ENCODE results near the gene EBF3.

The EBF3 gene

GRCh38 chr10:129915526-129916378 is 48.3 kb downstream of the EBF3 start:
- no peaks in the 10 kb centered on the region for H3K9me3 Mint-ChIP-seq
- H3K4me3 Mint-ChIP-seq, result no peak overlapping the region
- intact Hi-C loops (cut with micrococcal nuclease), result no loop called here
- no peaks in the 10 kb centered on the region for H3K4me1 Mint-ChIP-seq (ENCODE audit: low read depth)
- H3K27me3 Mint-ChIP-seq, result no peaks in the 10 kb centered on the region
- H3K27ac Mint-ChIP-seq, result no peak overlapping the region
- no peaks in the 10 kb centered on the region for H3K36me3 Mint-ChIP-seq (ENCODE audit: low read depth)

DNA sequence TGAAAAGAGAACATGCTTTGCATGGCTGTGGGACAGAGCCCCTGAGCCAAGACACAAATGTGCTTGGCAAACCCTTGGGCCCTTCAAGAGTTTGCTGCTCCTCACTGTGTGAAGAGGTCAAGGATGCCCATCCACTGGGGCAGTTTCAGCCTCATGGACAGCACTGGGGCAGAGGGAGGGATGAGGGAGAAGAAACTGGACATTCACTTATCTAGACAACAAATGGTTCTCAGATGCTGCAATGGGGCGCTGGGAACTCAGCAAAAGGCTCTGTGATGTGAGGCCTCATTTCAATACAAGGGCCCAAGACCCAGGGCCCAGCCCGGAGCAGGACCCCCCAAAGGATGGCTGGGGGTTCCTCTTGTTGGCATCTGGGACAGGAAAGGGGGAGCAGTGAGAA is 49.1 kb downstream of the EBF3 start:
- H3K36me3 Mint-ChIP-seq (ENCODE audit: low read depth), result no peaks in the 10 kb centered on the region
- H3K27ac Mint-ChIP-seq, result no peak overlapping the region
- H3K27me3 Mint-ChIP-seq, result no peaks in the 10 kb centered on the region
- intact Hi-C loops (cut with micrococcal nuclease), result no loop called here
- no peaks in the 10 kb centered on the region for H3K9me3 Mint-ChIP-seq
- H3K4me1 Mint-ChIP-seq (ENCODE audit: low read depth), result no peaks in the 10 kb centered on the region
- no peak overlapping the region for H3K4me3 Mint-ChIP-seq

- H3K27ac Mint-ChIP-seq, result no peak overlapping the region
- H3K9me3 Mint-ChIP-seq, result no peaks in the 10 kb centered on the region
- H3K27me3 Mint-ChIP-seq, result no peaks in the 10 kb centered on the region
- intact Hi-C loops (cut with micrococcal nuclease), result no loop called here
- no peaks in the 10 kb centered on the region for H3K4me1 Mint-ChIP-seq (ENCODE audit: low read depth)
- H3K36me3 Mint-ChIP-seq (ENCODE audit: low read depth), result no peaks in the 10 kb centered on the region
- no peak overlapping the region for H3K4me3 Mint-ChIP-seq
These were observed 49.8 kb downstream of the EBF3 start for GRCh38 chr10:129914153-129914855.

- no peak overlapping the region for H3K4me3 Mint-ChIP-seq
- H3K4me1 Mint-ChIP-seq (ENCODE audit: low read depth), result no peaks in the 10 kb centered on the region
- no peaks in the 10 kb centered on the region for H3K36me3 Mint-ChIP-seq (ENCODE audit: low read depth)
These were observed 50.9 kb downstream of the EBF3 start for GRCh38 chr10:129912986-129913695.

GRCh38 chr10:129912166-129912917 is 51.7 kb downstream of the EBF3 start:
- intact Hi-C loops (cut with micrococcal nuclease), result no loop called here

More at GRCh38 chr10:129912986-129913695, 50.9 kb downstream of the EBF3 start:
- Mint-ChIP-seq H3K27me3 (no peaks in the 10 kb centered on the region), H3K9me3 (no peaks in the 10 kb centered on the region), H3K27ac (no peak overlapping the region)
- intact Hi-C loops (cut with micrococcal nuclease), result no loop called here

GRCh38 chr10:129911451-129912165 is 52.5 kb downstream of the EBF3 start:
- H3K9me3 Mint-ChIP-seq, result no peaks in the 10 kb centered on the region
- H3K4me1 Mint-ChIP-seq (ENCODE audit: low read depth), result no peaks in the 10 kb centered on the region
- H3K27ac Mint-ChIP-seq, result no peak overlapping the region
- intact Hi-C loops (cut with micrococcal nuclease), result no loop called here
- H3K27me3 Mint-ChIP-seq, result no peaks in the 10 kb centered on the region
- no peaks in the 10 kb centered on the region for H3K36me3 Mint-ChIP-seq (ENCODE audit: low read depth)
- no peak overlapping the region for H3K4me3 Mint-ChIP-seq

More at GRCh38 chr10:129912166-129912917, 51.7 kb downstream of the EBF3 start:
- Mint-ChIP-seq H3K27me3 (no peaks in the 10 kb centered on the region), H3K4me1 (ENCODE audit: low read depth) (no peaks in the 10 kb centered on the region), H3K9me3 (no peaks in the 10 kb centered on the region), H3K36me3 (ENCODE audit: low read depth) (no peaks in the 10 kb centered on the region), H3K27ac (no peak overlapping the region), H3K4me3 (no peak overlapping the region)

DNA sequence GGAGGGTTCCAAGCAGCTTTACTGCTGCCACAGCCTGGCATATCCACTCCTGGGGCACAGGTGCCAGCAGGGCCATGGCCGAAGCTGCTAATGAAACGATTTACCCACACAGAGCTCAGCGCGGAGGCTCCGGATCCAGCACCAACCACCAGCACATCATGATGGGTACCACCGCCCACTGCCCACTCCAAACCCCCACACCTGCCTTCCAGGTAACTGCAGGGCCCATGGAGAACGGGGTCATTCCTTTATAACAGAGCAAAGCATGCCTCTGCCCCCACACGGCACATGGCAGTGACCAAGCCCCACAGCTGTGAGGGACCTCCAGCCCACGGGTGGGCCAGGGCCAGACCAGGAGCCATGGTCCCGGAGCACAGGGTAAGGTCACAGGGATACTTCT is 53.2 kb downstream of the EBF3 start:
- no peaks in the 10 kb centered on the region for H3K9me3 Mint-ChIP-seq
- no peak overlapping the region for H3K27ac Mint-ChIP-seq
- H3K4me1 Mint-ChIP-seq (ENCODE audit: low read depth), result no peaks in the 10 kb centered on the region
- no peaks in the 10 kb centered on the region for H3K27me3 Mint-ChIP-seq
- H3K36me3 Mint-ChIP-seq (ENCODE audit: low read depth), result no peaks in the 10 kb centered on the region
- H3K4me3 Mint-ChIP-seq, result no peak overlapping the region
- intact Hi-C loops (cut with micrococcal nuclease), result no loop called here

GRCh38 chr10:129909531-129910256 is 54.4 kb downstream of the EBF3 start:
- H3K36me3 Mint-ChIP-seq (ENCODE audit: low read depth), result no peaks in the 10 kb centered on the region
- no peaks in the 10 kb centered on the region for H3K4me1 Mint-ChIP-seq (ENCODE audit: low read depth)
- no peaks in the 10 kb centered on the region for H3K9me3 Mint-ChIP-seq
- no peak overlapping the region for H3K27ac Mint-ChIP-seq
- no peaks in the 10 kb centered on the region for H3K27me3 Mint-ChIP-seq
- intact Hi-C loops (cut with micrococcal nuclease), result no loop called here
- no peak overlapping the region for H3K4me3 Mint-ChIP-seq

- Mint-ChIP-seq H3K9me3 (no peaks in the 10 kb centered on the region), H3K27ac (no peak overlapping the region), H3K27me3 (no peaks in the 10 kb centered on the region), H3K4me1 (ENCODE audit: low read depth) (no peaks in the 10 kb centered on the region), H3K36me3 (ENCODE audit: low read depth) (no peaks in the 10 kb centered on the region), H3K4me3 (no peak overlapping the region)
- intact Hi-C loops (cut with micrococcal nuclease), result no loop called here
These were observed 55.0 kb downstream of the EBF3 start for GRCh38 chr10:129909080-129909479.

- intact Hi-C loops (cut with micrococcal nuclease), result no loop called here
- no peaks in the 10 kb centered on the region for H3K27me3 Mint-ChIP-seq
- H3K4me3 Mint-ChIP-seq, result no peak overlapping the region
- no peaks in the 10 kb centered on the region for H3K9me3 Mint-ChIP-seq
- no peak overlapping the region for H3K27ac Mint-ChIP-seq
- no peaks in the 10 kb centered on the region for H3K36me3 Mint-ChIP-seq (ENCODE audit: low read depth)
- H3K4me1 Mint-ChIP-seq (ENCODE audit: low read depth), result no peaks in the 10 kb centered on the region
These were observed 55.7 kb downstream of the EBF3 start for GRCh38 chr10:129908406-129908805.

DNA sequence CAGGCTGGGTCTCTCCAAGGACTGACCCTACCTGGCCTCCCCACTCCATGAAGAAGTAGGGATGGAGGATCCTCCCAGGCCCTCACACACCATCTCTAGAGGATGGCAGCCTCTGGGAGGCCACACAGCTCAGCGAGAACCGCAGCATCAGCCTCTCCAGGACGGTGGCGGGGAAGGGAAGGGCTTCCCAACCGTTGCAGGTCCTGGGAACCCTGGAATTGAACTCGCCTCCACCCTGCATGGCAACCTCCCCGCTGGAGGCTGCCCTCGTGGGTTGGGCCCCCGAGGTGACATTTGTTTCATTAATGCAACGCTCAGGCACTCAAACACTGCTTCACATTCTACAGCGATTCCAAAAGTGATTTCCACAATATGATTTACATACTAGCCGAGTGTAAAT is 58.5 kb downstream of the EBF3 start:
- Mint-ChIP-seq H3K27ac (no peak overlapping the region), H3K36me3 (ENCODE audit: low read depth) (no peaks in the 10 kb centered on the region), H3K4me3 (no peak overlapping the region), H3K27me3 (no peaks in the 10 kb centered on the region), H3K4me1 (ENCODE audit: low read depth) (no peaks in the 10 kb centered on the region), H3K9me3 (no peaks in the 10 kb centered on the region)
- intact Hi-C loops (cut with micrococcal nuclease), result no loop called here

GRCh38 chr10:129904323-129904722 is 59.8 kb downstream of the EBF3 start:
- H3K4me3 Mint-ChIP-seq, result no peak overlapping the region
- no peaks in the 10 kb centered on the region for H3K4me1 Mint-ChIP-seq (ENCODE audit: low read depth)
- H3K27me3 Mint-ChIP-seq, result no peaks in the 10 kb centered on the region
- H3K36me3 Mint-ChIP-seq (ENCODE audit: low read depth), result no peaks in the 10 kb centered on the region
- intact Hi-C loops (cut with micrococcal nuclease), result no loop called here
- no peaks in the 10 kb centered on the region for H3K9me3 Mint-ChIP-seq
- no peak overlapping the region for H3K27ac Mint-ChIP-seq

All from dendritic cell treated with granulocyte-macrophage colony-stimulating factor and Interleukin-4, amounts not matched to agents 40 ng/mL and 50 ng/mL, for 4 days (primary cell).